ENCODE measurements around the gene C10orf105.

Gene C10orf105

DNA sequence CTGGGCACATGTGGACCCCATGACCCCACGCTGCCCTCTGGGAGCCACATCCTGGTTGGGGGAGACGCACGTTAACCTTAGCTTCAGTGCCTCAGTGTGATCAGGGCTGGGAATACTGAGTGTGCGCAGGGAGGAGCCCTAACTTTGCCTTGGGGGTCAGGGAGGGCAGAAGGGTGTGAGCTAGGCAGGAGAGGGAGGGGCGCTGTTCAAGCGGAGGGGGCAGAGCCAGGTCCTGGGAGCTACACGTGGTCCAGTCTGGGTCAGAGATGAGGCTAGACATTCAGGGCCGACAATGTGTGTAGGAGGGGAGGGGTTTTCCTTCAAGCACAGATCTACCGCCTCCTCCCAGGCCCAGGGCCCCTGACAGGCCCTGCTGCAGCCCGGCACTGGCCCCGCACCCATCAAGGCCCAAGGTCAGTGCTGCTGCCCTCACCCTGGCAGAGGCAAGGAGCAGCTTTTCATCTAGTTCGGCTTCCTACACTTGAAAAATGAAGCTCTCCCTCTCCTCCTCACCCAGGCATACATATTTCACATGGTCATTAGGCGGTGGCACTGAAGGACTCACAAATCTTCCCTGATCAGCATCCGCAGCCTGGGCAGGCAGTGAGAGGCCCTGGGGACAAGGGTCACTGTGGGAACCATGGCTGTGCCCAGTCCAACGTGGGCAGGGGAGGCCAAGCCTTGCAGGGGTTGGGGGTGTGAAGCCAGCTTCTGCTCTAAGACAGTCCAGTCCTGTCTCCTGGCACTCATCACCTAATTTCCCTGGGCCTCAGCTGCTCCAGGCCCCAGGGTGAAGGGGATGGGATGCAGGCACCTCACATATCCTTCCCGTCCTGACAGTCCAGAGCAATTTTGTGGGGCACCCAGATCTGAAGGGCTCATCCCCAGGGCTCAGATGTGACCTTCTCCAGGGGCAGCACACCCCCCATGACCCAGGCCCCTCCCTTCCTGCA lies 47.3 kb downstream of the C10orf105 start:
- DNase-seq: no peak

GRCh38 chr10:71667387-71667752 lies 52.2 kb downstream of the C10orf105 start:
- no peak for DNase-seq

GRCh38 chr10:71666639-71667386 lies 52.8 kb downstream of the C10orf105 start:
- no peak for DNase-seq

DNA sequence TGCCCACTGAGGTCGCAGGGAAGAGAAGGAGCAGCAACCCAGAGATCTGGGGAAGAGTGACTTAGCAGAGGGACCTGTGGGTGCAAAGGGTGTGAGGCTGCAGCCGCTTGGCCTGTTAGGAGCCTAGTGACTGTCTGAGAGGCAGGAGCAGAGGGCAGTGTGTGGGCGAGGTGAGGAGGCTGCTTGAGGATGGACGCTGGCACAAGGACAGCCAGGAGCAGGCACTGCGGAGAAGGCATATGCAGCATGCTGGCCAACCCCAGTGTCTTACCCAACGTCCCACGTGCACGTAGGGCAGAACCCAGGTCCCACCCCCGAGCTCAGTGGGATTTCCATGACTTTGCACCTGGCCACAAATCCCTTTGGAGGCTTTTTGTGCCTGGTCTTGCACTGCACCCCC lies 54.1 kb downstream of the C10orf105 start:
- DNase-seq: no peak

- DNase-seq: no peak
These were observed 55.0 kb downstream of the C10orf105 start for GRCh38 chr10:71664585-71664984.

DNA sequence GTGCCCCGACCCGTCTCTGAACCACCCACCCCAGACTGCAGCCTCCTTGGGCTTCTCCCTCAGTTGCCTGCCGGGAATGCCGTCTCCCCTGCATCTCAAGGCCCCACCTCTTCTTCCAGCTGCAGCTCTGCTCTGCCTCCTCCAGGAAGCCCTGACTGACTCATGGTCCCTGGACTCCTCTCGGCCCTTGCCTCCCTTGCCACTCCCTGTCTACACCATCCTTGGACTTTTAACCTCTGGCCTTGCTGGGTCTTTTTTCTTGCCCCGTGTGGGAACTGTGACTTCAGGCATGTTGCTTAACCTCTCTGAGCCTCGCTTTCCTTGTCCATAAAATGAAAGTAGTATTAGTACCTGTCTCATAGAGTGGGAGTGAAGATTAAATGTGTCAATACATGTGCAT lies 56.3 kb downstream of the C10orf105 start:
- DNase-seq: no peak

- no peak for DNase-seq
These were observed 57.7 kb downstream of the C10orf105 start for GRCh38 chr10:71661779-71662336.

All from NCI-H524 (cell line).